ENCODE results near the gene CBFA2T2.

CBFA2T2 gene

DNA sequence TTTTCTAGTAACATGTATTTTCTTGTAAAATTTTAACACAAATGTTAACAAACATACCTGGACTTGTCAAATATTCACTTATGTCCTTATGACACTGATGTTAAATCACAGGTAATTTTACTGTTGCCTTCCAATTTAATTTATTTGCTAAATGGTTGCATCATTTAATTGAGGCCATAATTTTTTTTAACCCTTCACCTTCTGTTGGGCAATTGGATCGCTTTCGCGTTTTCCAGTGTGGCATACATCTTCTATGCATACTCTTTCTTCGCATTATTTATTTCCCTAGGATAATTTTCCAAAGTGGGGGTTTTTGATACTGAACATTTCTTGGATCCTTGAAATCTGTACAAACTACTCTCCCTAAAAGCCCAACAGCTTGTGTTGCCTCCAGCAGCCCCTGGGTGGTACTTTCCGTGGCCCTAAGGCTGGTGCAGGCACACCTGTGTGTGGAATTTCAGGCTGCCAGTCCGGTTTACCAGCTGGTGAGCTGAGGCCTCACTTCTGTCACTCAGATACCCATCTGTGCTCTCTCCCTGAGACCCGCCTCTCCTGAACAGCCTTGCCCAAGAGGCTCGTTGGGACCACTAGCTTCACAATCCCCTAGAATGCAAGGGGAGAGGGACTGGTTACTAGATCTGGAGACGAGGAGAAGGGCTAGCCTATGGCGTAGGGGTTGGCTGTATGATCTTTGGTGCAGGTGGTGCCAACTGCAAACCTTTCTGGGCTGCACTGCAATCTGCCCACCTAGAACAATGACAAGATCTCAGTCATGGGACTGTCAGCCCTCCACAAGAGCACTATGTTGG, 161.1 kb downstream of the CBFA2T2 start:
- DNase-seq (ENCODE audit: low read depth in 2 of 2), result no peak

GRCh38 chr20:33651562-33652048, 161.7 kb downstream of the CBFA2T2 start:
- no peak for DNase-seq (ENCODE audit: low read depth in 2 of 2)

GRCh38 chr20:33653218-33653899, 163.5 kb downstream of the CBFA2T2 start:
- DNase-seq (ENCODE audit: low read depth in 2 of 2), result peak in 1 of 2 donors; percentile 35

DNA sequence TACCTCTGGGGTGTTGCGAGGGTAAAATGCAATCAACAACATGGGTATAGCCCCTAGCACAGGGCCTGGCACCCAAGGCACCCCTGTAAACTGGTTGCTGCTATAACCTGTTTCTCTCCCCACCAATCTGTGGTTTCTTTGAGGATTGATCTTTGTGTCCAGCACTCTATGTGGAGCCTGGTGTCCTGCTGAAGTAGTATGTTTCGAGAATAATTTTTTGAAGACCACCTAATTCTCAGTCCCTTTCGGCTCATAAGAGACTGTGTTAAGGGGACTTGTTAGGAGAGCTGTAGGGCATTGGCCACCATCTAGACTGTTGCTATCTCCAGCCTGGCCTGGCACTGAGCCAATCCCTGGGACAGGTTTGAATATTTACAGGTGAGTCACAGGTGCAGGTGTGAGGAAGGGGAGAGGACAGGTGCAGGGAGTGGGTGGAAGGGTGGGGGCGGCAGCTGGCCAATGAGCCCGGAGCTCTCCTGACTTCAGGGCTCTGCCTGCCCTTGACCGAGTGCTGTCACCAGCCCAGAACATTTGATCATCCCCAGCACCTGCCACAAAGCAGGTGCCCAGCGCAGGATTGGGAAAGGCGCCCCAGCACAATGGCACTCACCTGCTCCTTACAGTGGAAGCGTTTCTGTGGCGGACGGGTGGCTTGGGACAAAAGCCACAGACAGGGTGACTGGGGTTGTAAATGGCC, 164.2 kb downstream of the CBFA2T2 start:
- DNase-seq (ENCODE audit: low read depth in 2 of 2), result no peak

GRCh38 chr20:33654680-33655161, 164.8 kb downstream of the CBFA2T2 start:
- DNase-seq (ENCODE audit: low read depth in 2 of 2), result no peak

DNA sequence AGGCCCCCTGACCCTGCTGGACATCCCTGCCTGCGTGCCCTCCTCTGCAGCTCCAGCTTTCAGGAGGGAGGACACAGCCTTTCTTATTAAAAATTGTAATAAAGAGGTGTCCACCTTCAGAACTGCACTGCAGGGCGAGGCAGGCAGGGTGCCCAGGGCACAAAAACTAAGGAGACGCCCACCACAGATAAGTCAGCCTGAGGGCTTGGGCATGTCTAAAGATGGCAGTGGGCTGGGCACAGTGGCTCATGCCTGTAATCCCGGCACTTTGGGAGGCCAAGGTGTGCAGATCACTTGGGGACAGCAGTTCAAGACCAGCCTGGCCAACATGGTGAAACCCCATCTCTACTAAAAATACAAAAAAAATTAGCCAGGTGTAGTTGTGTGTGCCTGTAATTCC, 165.3 kb downstream of the CBFA2T2 start:
- no peak for DNase-seq (ENCODE audit: low read depth in 2 of 2)

GRCh38 chr20:33656010-33656782, 166.3 kb downstream of the CBFA2T2 start:
- no peak for DNase-seq (ENCODE audit: low read depth in 2 of 2)

GRCh38 chr20:33656783-33657703, 167.1 kb downstream of the CBFA2T2 start:
- DNase-seq (ENCODE audit: low read depth in 2 of 2), result no peak

DNA sequence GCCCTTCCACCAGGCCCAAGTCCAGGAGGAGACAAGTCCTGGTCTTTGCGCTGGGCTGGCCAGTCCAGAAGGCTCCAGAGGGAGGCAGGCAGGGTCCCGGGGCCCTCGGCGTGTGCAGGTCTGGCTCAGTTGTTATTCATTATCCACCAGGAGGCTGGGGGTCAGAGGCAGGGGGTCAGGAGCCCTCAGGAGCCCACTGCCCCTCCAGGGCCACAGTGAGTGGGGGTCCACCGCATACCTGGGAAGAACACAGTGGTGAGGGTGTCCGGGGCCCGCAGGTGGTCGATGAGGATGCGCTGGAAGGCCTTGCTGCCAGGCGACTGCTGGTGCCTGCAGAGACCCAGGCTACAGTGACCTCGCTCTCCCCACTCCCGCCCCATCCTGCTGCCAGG, 167.8 kb downstream of the CBFA2T2 start:
- no peak for DNase-seq (ENCODE audit: low read depth in 2 of 2)

DNA sequence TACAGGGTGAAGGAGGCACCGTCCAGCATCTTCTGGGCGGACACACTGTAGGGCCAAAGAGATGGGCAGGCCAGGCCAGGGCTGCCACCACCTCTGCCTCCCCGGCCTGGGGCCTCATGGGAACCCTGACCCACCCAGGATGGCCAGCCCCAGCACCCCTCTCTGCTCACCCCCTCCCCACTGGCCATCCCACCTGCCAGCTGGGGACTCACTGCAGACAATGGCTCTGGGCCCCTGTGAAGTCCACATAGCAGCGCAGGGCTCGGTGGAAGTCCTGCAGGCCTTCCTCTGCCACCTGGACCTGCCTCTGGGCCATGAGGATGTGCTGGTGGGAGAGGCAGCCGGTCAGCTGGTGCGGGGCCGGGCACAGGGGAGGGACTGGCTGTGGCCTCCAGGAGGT, 168.6 kb downstream of the CBFA2T2 start:
- DNase-seq (ENCODE audit: low read depth in 2 of 2), result no peak

- DNase-seq (ENCODE audit: low read depth in 2 of 2), result no peak
Measured at GRCh38 chr20:33658929-33659328, 169.0 kb downstream of the CBFA2T2 start.

DNA sequence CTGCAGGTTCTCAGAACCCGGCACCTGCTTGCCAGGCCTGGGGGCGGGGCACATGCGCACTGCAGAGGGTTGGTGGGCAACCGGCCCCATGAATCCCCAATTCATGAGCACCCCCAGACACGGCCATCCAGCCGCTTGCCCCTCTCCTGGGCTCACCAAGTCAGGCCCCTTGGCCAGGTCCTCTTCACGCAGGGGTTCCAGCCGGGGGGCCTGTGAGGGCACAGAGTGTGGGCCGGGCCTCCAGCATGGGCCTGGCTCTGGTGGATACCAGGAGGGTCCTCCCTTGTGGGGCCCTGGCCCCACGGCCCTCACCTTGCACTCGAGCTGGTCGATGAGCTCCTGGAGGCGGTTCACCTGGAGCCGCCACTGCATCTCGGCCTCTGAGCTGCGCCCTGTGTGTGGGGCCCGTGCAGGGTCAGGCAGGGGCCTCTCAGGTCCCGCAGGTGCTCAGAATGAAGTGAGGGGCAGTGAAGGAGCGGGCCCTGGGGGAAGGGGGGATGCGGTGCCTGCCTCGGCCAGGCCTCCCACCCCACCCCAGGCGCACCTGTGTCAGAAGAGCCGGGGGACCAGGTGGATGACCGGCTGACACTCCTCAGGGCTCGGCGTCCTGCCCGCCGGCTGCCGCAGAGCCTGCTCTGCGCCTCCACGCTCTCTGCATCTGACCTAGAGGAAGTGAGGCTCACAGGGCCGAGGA, 169.6 kb downstream of the CBFA2T2 start:
- DNase-seq (ENCODE audit: low read depth in 2 of 2), result no peak

- DNase-seq (ENCODE audit: low read depth in 2 of 2), result no peak
Measured at GRCh38 chr20:33660035-33660684, 170.3 kb downstream of the CBFA2T2 start.

GRCh38 chr20:33660685-33661058, 170.8 kb downstream of the CBFA2T2 start:
- no peak for DNase-seq (ENCODE audit: low read depth in 2 of 2)

DNA sequence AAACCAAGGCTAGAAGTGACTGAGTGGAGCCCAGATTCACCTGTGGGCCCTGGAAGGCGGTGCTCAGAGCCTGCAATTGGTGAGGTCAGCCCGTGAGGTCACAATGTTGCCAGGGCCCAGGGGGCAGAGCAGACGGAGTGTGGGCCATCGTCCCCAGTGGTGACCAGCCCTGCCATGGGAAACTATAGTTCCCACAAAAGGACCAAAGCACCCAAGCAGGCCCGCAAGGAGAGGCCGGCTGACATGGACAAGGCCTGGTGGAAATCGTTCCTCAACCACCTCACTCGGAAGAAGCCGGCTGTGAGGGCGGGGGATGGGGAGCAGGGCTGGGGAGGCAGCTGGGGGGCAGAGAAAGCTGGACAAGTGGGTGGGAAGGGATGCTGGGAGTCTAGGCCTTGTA, 172.3 kb downstream of the CBFA2T2 start, which contains the start of gene C20orf144:
Gene C20orf144, plus strand, starts transcription at position 156 of the 400 bp plus-strand sequence. Its CDS starts 19 bp downstream, at position 175.
- DNase-seq (ENCODE audit: low read depth in 2 of 2), result no peak

DNA sequence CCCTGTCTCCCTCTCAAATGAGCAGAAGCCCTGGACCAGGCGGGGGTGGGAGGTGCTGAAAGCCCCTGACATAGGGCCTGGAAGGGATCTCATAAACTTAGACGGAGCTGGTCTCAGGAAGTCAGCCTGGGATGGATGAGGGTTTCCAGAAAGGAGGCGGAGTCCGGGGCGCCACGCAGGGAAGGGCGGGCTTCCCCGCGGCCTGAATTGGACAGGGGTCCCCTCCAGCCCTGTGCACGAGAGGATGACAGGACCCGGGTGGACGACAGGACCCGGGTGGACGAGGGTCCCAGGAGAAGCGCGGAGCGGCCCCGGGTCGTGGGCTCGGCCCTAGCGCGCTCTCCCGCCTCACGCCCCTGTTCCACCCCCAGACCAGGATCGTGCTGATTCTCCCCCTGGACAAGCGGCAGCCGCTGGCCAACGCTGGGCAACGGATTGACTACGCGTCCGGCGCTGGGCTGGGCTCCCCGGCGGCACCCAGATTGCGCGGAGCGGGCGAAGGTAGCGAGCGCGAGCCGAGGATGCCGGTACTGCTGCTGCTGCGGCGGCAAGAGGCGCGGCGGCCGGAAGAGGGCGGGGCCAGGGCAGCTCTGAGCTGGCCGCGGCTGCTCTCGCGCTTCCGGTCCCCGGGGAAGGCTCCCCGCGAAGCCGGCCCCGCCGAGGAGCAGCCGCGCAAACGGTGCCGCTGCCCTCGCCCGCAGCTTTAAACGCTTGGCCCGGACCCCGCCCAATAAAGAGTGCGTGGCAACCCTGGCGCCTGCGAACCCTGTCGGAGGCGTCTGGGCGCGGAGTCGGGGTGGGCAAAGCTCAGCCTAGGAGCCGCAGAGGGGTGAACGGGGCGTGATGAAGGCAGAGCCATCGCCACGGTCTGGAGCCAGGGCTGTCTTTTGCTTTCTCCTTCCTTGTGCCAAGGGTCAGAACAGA, 173.5 kb downstream of the CBFA2T2 start:
- DNase-seq (ENCODE audit: low read depth in 2 of 2), result peak; percentile 77 to 85

GRCh38 chr20:33664085-33664761, 174.3 kb downstream of the CBFA2T2 start:
- DNase-seq (ENCODE audit: low read depth in 2 of 2), result no peak

GRCh38 chr20:33664762-33665144, 174.9 kb downstream of the CBFA2T2 start:
- no peak for DNase-seq (ENCODE audit: low read depth in 2 of 2)
